Neuronal stem cell (in vitro differentiated cells): ENCODE results near the gene GINS1.

Experiments
- DNase-seq: peaks from one replicate; pipeline ENCODE4 v3.0.0-alpha.2; 2013; ENCODE audit warnings: low spot score
- H2AFZ ChIP-seq: one replicate; pipeline ENCODE4 v1.6.1; 2013; ENCODE audit warnings: mild to moderate bottlenecking, low read length, inconsistent platforms
- H2AK5ac ChIP-seq: 2 replicates; pipeline ENCODE4 v1.6.1; 2013; ENCODE audit warnings: low read depth, mild to moderate bottlenecking, inconsistent platforms, low read length, moderate library complexity, mixed read lengths
- H2BK120ac ChIP-seq: 2 replicates; pipeline ENCODE4 v1.6.1; 2013; ENCODE audit warnings: low read depth, mild to moderate bottlenecking, inconsistent platforms, low read length, moderate library complexity, mixed read lengths
- H2BK12ac ChIP-seq: one replicate; pipeline ENCODE4 v1.6.1; 2013; ENCODE audit warnings: low read length, inconsistent platforms
- H2BK15ac ChIP-seq: 2 replicates; pipeline ENCODE4 v1.6.1; 2013; ENCODE audit warnings: mild to moderate bottlenecking, low read length, inconsistent platforms, mixed read lengths
- H2BK5ac ChIP-seq: one replicate; pipeline ENCODE4 v1.6.1; 2013; ENCODE audit warnings: inconsistent platforms, mild to moderate bottlenecking, low read length, moderate library complexity
- H3K14ac ChIP-seq: one replicate; pipeline ENCODE4 v1.6.1; 2013; ENCODE audit warnings: low read length, inconsistent platforms
- H3K18ac ChIP-seq: 2 replicates; pipeline ENCODE4 v1.6.1; 2013; ENCODE audit warnings: low read length, inconsistent platforms
- H3K23ac ChIP-seq: 2 replicates; pipeline ENCODE4 v1.6.1; 2013; ENCODE audit warnings: low read depth, mild to moderate bottlenecking, mixed read lengths, low read length, inconsistent platforms; ENCODE audit not compliant: poor library complexity
- H3K27ac ChIP-seq: replicated peaks from 3 replicates; pipeline ENCODE4 v1.5.1; 2013; ENCODE audit warnings: low read length, inconsistent platforms
- H3K27me3 ChIP-seq, 3 experiments: 2 replicates each; pipeline ENCODE4 v1.6.1; 2013; ENCODE audit warnings: low read length in 3 of 3, mild to moderate bottlenecking in 2 of 3, inconsistent platforms in 1 of 3, low read depth in 1 of 3, mixed read lengths in 1 of 3, moderate library complexity in 1 of 3; ENCODE audit not compliant: control insufficient read depth in 3 of 3, insufficient read depth in 3 of 3
- H3K36me3 ChIP-seq, 2 donors: replicated peaks in 1 of 2; 2 replicates each; pipeline ENCODE4 v1.6.1; 2013; ENCODE audit warnings: low read length in 2 of 2; ENCODE audit not compliant: control insufficient read depth in 2 of 2, insufficient read depth in 2 of 2
- H3K4ac ChIP-seq: 2 replicates; pipeline ENCODE4 v1.6.1; 2013; ENCODE audit warnings: inconsistent platforms, mild to moderate bottlenecking, low read length, moderate library complexity
- H3K4me1 ChIP-seq, 2 donors: 1 replicate in 1 of 2; 2 replicates in 1 of 2; pipeline ENCODE4 v1.6.1; 2013; ENCODE audit warnings: low read length in 2 of 2, low read depth in 1 of 2; ENCODE audit not compliant: control insufficient read depth in 2 of 2, insufficient read depth in 1 of 2
- H3K4me2 ChIP-seq: one replicate; pipeline ENCODE4 v1.6.1; 2013; ENCODE audit warnings: mild to moderate bottlenecking, low read length, inconsistent platforms; ENCODE audit not compliant: insufficient read depth, poor library complexity, severe bottlenecking
- H3K4me3 ChIP-seq, 2 donors: 2 replicates each; pipeline ENCODE4 v1.5.1; 2013; ENCODE audit warnings: low read length in 2 of 2, mild to moderate bottlenecking in 2 of 2, inconsistent platforms in 1 of 2, moderate library complexity in 1 of 2
- H3K79me1 ChIP-seq: one replicate; pipeline ENCODE4 v1.6.1; 2013; ENCODE audit warnings: low read depth, mild to moderate bottlenecking, inconsistent platforms, low read length, moderate library complexity
- H3K9ac ChIP-seq: one replicate; pipeline ENCODE4 v1.6.1; 2013; ENCODE audit warnings: mild to moderate bottlenecking, low read depth, low read length, inconsistent platforms; ENCODE audit not compliant: poor library complexity
- H3K9me3 ChIP-seq, 2 donors: replicated peaks in 1 of 2; 2 replicates each; pipeline versions ENCODE3 to v1.6.1; 2013; ENCODE audit warnings: low read length in 2 of 2, mild to moderate bottlenecking in 2 of 2, inconsistent platforms in 1 of 2, low read depth in 1 of 2, mixed read lengths in 1 of 2, moderate library complexity in 1 of 2; ENCODE audit not compliant: control insufficient read depth in 2 of 2, insufficient read depth in 1 of 2
- H4K8ac ChIP-seq: one replicate; pipeline ENCODE4 v1.6.1; 2013; ENCODE audit warnings: low read depth, mild to moderate bottlenecking, inconsistent platforms, low read length, moderate library complexity
- H4K91ac ChIP-seq: one replicate; pipeline ENCODE4 v1.6.1; 2013; ENCODE audit warnings: low read length, low read depth, mild to moderate bottlenecking, inconsistent platforms; ENCODE audit not compliant: poor library complexity
- WGBS, 2 donors: extraction: QIAGEN DNeasy Blood & Tissue Kit; methylation state at CpG; one replicate each; pipeline ENCODE4 v1.1.7; 2013; ENCODE audit warnings: missing lambda C conversion rate in 2 of 2, mixed read lengths in 1 of 2; ENCODE audit not compliant: insufficient read length in 2 of 2, insufficient replicate concordance in 1 of 2; ENCODE audit errors: extremely low coverage in 2 of 2; 5-methylcytosine and 5-hydroxymethylcytosine counted together

The GINS1 gene

DNA sequence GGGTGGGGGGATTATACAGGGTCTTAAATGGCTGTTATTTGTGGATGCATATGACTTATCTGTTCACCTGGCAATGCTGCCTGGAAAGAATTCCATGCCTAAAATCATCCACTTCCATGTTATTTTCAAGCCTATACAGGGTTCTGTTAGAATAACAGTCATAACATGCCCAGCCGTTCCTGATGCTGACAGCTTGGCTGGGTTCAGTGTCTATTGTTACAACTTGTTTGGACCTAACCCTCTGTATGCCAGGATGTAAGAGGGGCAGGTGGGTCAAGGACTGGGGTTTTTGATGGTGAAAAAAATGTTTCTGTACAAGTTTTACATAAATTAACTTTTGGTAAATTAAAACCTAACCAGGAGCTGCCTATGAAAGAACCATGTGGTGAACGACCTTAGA is 79.8 kb downstream of the GINS1 start:
- Histone ChIP-seq H2BK15ac (no peak overlapping the region), H3K4me1 (peaks cover 0 to 5% of the 10 kb centered on the region in 2 donors), H3K4me3 (no peak overlapping the region), H3K27ac (no peak overlapping the region), H3K9me3 (no peaks in the 10 kb centered on the region), H3K36me3 (peaks cover 22 to 82% of the 10 kb centered on the region in 2 donors), H3K9ac (no peak overlapping the region), H3K23ac (no peak overlapping the region), H2AFZ (no peak overlapping the region), H2BK5ac (no peak overlapping the region), H3K4me2 (no peak overlapping the region), H3K18ac (no peak overlapping the region), H4K8ac (no peak overlapping the region), H3K4ac (no peak overlapping the region), H3K14ac (no peak overlapping the region), H2AK5ac (no peak overlapping the region), H3K27me3 (no peaks in the 10 kb centered on the region), H2BK12ac (no peak overlapping the region), H4K91ac (no peak overlapping the region), H2BK120ac (no peak overlapping the region), H3K79me1 (no peaks in the 10 kb centered on the region)
- DNase-seq = no peak
- WGBS, 2 donors = no CpG with 5 or more reads among the region's 2 CpGs

GRCh38 chr20:25487975-25488374 is 80.5 kb downstream of the GINS1 start:
- no peak overlapping the region for H2AK5ac ChIP-seq
- H3K9me3 ChIP-seq = no peaks in the 10 kb centered on the region
- H3K27ac ChIP-seq = no peak overlapping the region
- H3K4me1 ChIP-seq = peaks cover 0 to 5% of the 10 kb centered on the region in 2 donors
- H3K14ac ChIP-seq = no peak overlapping the region
- H3K4ac ChIP-seq = no peak overlapping the region
- H2BK120ac ChIP-seq = no peak overlapping the region
- peak overlapping the region; percentile 52 for H3K23ac ChIP-seq
- peak overlapping the region; percentile 67 for H2BK5ac ChIP-seq
- no peak for DNase-seq
- no peak overlapping the region for H2AFZ ChIP-seq
- H4K91ac ChIP-seq = no peak overlapping the region
- H3K18ac ChIP-seq = no peak overlapping the region
- no peaks in the 10 kb centered on the region for H3K79me1 ChIP-seq
- H3K4me3 ChIP-seq = no peak overlapping the region
- H2BK12ac ChIP-seq = no peak overlapping the region
- H3K4me2 ChIP-seq = no peak overlapping the region
- peaks cover 22 to 81% of the 10 kb centered on the region in 2 donors for H3K36me3 ChIP-seq
- H2BK15ac ChIP-seq = no peak overlapping the region
- WGBS, 2 donors = no CpG with 5 or more reads among the region's 11 CpGs
- no peak overlapping the region for H4K8ac ChIP-seq
- no peak overlapping the region for H3K9ac ChIP-seq
- H3K27me3 ChIP-seq = no peaks in the 10 kb centered on the region

- Histone ChIP-seq H2BK120ac (no peak overlapping the region), H3K9ac (no peak overlapping the region), H3K4ac (no peak overlapping the region), H2AK5ac (no peak overlapping the region), H3K18ac (peak overlapping the region; percentile 36), H2BK5ac (no peak overlapping the region), H3K4me3 (no peak overlapping the region), H3K14ac (no peak overlapping the region), H2BK12ac (no peak overlapping the region), H2BK15ac (no peak overlapping the region), H3K23ac (no peak overlapping the region), H3K27me3 (no peaks in the 10 kb centered on the region), H2AFZ (no peak overlapping the region), H4K91ac (no peak overlapping the region), H4K8ac (no peak overlapping the region), H3K27ac (no peak overlapping the region), H3K79me1 (no peaks in the 10 kb centered on the region), H3K4me1 (peaks cover 0 to 5% of the 10 kb centered on the region in 2 donors), H3K4me2 (no peak overlapping the region), H3K36me3 (peaks cover 22 to 69% of the 10 kb centered on the region in 2 donors), H3K9me3 (peaks cover 0 to 2% of the 10 kb centered on the region in 2 donors)
- WGBS, 2 donors = no CpG with 5 or more reads among the region's 15 CpGs
- no peak for DNase-seq
Observed at GRCh38 chr20:25489221-25489871, 81.9 kb downstream of the GINS1 start.

- H2BK12ac ChIP-seq = no peak overlapping the region
- peak overlapping the region; percentile 24 for H3K9ac ChIP-seq
- peak overlapping the region; percentile 82 for H4K8ac ChIP-seq
- H4K91ac ChIP-seq = no peak overlapping the region
- H2BK120ac ChIP-seq = no peak overlapping the region
- H3K36me3 ChIP-seq = peaks cover 24 to 64% of the 10 kb centered on the region in 2 donors
- WGBS, 2 donors = no CpG with 5 or more reads among the region's 15 CpGs
- H3K79me1 ChIP-seq = no peaks in the 10 kb centered on the region
- H3K18ac ChIP-seq = peak overlapping the region; percentile 65
- peak overlapping the region; percentile 97 for H3K23ac ChIP-seq
- peaks cover 0 to 5% of the 10 kb centered on the region in 2 donors for H3K4me1 ChIP-seq
- no peak overlapping the region for H3K27ac ChIP-seq
- no peak for DNase-seq
- peak overlapping the region; percentile 2 for H2AK5ac ChIP-seq
- peak overlapping the region; percentile 24 for H2BK5ac ChIP-seq
- peak overlapping the region in 1 of 2 donors; percentile 27 for H3K4me3 ChIP-seq
- H3K27me3 ChIP-seq = no peaks in the 10 kb centered on the region
- no peak overlapping the region for H3K4me2 ChIP-seq
- no peak overlapping the region for H3K4ac ChIP-seq
- peak overlapping the region; percentile 56 for H3K14ac ChIP-seq
- H2AFZ ChIP-seq = no peak overlapping the region
- H2BK15ac ChIP-seq = no peak overlapping the region
- H3K9me3 ChIP-seq = peaks cover 0 to 2% of the 10 kb centered on the region in 2 donors
Observed at GRCh38 chr20:25490656-25491445, 83.4 kb downstream of the GINS1 start.
